ENCODE measurements around the gene ABCD3.
"Not testable (repeated sequence)": the region's sequence is repeated elsewhere in the genome, so short reads cannot be mapped to it uniquely, and the experiment has no call there.

The ABCD3 gene

DNA sequence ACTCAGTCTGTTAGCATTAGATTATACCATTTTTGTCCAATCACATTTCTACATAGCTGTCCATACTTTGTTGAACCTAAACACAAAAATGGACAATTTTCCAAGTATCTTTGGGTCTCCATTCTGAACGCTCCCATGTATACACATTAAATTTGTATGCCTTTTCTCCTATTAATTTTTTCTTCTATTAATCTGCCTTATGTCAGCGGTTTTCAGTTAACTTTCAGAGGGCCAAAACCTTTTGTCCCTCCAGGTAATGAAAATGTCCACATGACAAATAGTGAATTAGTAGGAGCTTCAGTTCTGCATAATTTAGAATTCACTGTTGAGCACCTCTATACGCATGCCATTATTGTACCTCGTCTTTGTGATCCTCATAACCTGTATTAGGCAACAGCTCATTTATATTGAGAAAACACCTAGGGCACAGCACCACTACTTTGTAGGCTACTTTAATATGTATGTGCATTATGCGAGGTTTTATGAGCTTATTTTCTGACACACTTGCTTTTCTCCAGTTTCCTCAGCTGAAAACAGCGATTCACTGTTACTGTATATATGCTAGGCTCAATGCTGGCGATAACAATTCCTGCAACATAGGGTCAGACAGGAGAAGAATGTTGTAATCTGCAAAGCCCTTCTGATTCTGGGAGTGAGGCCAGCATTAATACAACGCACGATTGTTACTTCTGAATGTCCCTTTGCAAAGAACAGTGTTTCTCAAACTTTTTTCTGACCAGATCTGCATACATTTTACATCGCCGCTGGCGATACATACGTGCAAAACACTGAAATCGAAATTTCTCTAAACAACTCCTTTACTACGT lies 1.1 kb upstream of the ABCD3 start:
- DNase-seq: peak; percentile 37

DNA sequence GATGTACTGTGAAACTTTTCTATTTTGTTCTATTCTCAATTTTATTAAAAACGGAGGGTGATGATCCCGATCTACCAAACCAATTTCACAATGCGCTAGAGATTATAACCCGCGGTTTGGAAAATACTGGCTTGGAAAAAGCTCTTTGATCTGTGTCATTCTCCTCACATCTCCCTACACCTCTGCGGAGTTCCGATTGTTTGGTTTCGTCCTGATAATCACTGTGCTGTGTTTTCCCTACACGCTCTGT lies 536 bp upstream of the ABCD3 start:
- no peak for DNase-seq

DNA sequence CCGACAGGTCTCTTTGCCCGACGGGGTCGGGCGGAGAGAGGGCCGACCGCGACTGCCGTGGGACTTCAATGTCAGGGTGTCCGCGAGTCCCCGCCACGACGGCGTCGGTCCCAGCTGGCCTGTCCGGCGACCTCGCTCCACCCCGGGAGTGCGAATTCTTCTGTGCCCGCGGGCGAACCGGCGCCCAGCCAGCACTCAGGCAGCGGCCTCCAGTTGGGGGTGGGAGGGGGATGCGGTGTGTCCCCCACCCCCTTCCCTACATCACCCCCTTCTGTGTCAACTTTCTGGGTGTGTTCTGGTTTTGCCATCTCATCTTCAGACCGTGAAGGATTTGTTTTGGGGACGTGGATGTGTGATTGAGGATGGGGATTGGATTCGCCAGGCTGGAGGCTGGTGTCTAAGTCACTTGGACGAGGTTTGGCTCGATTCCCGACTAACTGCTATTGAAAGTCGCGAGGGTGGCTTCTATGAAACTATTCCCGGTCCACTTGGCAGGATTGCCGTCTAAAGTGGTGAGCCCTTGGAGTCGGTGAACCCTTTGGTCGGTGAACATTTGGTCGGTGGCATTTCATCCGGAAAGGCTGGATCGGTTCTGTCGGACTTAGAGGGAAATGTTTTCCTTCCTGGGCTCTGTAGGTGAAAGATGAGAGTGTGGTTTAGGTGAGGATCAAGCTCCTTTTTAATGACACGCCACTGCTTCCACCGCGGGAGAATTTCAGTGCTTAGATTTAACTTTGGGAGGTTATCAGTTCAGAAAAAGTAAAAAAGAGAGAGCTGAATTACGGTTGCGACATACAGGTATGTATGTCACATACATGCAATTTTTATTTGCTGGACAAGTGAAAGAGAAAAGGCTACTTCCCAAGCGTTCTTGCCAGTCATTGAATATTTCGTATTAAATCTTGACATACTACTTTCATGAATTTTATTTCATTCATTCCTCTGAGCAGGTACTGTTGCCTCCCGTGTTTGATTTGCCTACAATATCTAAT lies 771 bp downstream of the ABCD3 start:
- peak; percentile 42 for DNase-seq

DNA sequence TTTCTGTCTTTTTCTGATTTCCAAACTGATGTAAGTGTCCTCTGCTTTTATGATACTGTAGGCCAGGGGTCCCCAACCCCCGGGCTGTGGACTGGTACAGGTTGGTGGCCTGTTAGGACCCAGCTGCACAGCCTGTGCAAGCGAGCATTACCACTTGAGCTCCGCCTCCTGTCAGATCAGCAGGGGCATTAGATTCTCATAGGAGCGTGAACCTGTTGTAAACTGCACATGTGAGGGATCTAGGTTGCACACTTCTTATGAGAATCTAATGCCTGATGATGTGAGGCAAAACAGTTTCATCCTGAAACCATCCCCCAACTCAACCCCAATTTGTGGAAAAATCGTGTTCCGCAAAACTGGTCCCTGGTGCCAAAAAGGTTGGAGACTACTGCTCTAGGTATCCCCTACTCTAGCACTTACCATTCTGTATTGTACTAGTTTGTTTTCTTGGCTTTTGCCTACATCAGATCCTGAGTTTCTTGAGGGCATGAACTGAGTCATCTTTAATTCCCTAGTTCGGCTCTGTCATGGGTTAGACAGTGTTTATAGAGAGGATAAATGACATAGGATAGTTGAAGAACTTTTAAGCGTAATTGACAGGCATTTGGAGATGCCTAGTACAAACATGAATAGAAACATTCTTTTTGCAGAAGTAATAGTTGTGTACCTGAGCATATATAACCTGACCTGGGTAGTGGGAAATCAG lies 4.1 kb downstream of the ABCD3 start:
- DNase-seq: no peak

DNA sequence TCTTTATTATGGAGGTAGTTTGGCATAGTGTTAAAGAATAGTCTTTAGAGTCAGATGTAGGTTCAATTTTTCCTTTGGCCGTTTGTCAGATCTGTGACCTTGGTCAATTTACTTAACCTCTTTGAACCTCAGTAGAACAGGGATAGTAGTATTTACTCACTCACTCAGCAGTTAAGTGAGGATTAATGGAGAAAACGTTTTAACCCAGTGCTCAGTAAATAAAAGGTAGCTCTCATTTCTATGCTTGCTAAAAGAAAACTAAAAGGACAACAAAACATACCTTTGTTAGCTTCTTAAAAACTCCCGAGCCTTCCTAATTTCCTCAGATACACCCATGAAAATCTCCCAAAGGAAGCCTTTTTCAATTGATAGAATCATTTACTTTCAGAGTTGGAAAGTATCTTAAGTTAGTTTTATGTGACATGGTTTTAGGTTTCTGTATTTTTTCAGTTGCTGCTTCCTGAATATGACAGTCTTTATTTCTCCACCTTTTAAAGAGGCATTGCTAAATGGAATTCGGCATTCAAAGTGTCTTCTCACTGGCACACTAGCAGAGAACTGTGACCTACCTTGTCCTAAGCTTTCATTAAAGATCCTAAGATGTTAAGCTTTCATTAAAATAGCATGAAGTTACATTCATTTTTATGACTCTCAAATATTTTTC lies 7.8 kb downstream of the ABCD3 start:
- DNase-seq: peak; percentile 22

DNA sequence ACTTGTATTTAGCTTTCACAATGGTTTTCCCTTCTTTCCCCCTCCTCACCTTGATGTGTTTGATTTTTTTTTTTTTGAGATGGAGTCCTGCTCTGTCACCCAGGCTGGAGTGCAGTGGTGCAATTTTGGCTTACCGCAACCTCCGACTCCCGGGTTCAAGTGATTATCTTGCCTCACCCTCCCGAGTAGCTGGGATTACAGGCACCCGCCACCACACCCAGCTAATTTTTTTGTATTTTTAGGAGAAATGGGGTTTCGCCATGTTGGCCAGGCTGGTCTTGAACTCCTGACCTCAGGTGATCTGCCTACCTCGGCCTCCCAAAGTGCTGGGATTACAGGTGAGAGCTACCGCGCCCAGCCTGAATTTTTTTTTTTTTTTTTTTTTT lies 8.3 kb downstream of the ABCD3 start:
- not testable (repeated sequence) for DNase-seq

DNA sequence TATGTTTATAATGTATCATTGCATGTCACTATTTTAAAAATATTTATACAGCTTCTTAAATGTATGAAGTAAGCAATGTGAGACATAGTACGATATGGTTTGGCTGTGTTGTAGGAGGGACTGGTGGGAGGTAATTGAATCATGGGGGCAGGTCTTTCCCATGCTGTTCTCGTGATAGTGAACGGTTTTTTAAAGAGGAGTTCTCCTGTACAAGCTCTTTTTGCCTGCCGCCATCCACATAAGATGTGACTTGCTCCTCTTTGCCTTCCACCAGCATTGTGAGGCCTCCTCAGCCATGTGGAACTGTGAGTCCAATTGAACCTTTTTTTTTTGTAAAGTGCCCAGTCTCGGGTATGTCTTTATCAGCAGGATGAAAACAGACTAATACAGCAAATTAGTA lies 10.3 kb downstream of the ABCD3 start:
- no peak for DNase-seq

DNA sequence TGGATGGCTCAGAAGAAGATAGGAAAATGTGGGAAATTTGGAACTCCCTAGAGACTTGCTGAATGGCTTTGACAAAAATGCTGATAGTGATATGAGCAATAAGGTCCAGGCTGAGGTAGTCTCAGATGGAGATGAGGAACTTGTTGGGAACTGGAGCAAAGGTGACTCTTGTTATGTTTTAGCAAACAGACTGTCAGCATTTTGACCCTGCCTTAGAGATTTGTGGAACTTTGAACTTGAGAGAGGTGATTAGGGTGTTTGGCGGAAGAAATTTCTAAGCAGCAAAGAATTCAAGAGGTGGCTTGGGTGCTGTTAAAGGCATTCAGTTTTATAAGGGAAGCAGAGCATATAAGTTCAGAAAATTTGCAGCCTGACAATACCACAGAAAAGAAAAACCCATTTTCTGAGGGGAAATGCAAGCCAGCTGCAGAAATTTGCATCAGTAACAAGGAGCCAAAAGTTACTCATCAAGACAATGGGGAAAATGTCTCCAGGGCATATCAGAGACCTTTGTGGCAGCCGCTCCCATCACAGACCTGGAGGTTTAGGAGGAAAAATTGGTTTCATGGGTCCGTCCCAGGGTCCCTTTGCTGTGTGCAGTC lies 10.8 kb downstream of the ABCD3 start:
- DNase-seq: not testable (repeated sequence)

DNA sequence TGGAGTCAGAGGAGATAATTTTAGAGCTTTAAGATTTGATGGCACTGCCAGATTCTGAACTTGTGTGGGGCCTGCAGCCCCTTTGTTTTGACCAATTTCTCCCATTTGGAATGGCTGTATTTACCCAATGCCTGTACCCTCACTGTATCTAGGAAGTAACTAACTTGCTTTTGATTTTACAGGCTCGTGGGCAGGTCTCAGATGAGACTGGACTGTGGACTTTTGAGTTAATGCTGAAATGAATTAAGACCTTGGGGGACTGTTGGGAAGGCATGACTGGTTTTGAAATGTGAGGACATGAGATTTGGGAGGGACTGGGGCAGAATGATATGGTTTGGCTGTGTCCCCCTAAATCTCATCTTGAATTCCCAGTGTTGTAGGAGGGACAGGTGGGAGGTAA lies 11.9 kb downstream of the ABCD3 start:
- not testable (repeated sequence) for DNase-seq

DNA sequence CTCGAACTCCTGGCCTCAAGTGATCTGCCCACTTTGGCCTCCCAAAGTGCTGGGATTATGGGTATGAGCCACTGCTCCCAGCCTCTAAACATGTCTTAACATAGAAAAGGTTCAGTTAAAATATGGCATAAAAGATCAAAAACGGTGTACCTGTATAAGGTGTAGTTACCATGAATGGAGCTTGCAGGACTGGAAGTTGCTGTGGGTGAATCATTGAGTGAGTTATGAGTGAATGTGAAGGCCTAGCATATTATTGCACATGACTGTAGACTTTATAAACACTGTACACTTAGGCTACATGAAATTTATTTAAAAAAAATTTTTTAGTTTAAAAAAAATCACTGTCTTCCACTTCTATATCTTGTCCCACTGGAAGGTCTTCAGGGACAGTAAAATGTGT lies 15.7 kb downstream of the ABCD3 start:
- DNase-seq: no peak

DNA sequence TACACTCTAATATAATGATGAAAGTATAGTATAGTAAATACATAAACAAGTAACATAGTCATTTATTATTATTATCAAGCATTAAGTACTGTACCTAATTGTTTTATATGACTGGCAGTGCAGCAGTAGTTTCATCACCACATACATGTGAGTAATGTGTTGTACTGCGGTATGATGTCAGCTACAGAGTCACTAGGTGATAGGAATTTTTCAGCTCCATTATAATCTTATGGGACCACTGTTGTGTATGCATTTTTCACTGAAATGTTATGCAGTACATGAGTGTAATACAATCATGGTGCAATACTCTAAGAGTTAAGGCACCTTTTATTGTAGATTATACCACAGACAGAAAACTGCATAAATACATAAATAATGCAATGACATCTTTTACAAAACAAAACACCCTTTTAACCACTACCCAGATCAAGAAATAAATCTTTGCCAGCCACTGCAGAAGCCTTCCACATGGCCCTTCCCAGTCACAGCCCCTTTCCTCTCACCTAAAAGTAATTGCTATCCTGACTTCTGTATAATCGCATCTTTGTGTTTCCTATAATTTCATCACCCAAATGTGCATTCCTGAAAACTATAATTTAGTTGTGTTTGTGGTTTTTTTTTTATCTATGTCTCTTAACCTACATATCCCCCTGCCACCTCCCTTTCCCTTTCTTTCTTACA lies 16.3 kb downstream of the ABCD3 start:
- DNase-seq: no peak

DNA sequence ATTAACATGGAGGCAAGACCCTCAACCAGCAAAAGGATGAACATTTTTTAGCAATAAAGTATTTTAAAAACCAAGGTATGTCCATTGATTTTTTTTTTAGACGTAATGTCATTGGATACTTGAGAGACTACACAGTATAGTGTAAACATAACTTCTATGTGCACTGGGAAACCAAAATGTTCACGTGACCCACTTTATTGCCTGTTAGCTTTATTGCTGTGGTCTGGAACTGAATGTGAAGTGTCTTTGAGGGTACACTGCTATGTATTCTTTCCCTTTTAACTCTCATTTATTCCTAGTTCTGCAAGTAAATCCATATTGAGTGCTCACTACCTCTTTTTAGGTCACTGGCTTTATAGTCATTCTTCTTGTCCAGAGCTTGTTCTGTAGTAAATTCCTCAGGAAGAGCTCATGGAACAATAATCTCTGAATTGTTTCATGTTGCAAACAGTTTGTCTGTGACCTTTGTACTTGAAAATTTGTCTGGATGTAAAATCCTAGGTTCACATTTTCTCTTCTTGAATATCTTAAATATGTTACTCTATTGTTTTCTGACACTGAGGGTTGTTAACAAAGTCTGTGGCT lies 20.6 kb downstream of the ABCD3 start:
- no peak for DNase-seq

DNA sequence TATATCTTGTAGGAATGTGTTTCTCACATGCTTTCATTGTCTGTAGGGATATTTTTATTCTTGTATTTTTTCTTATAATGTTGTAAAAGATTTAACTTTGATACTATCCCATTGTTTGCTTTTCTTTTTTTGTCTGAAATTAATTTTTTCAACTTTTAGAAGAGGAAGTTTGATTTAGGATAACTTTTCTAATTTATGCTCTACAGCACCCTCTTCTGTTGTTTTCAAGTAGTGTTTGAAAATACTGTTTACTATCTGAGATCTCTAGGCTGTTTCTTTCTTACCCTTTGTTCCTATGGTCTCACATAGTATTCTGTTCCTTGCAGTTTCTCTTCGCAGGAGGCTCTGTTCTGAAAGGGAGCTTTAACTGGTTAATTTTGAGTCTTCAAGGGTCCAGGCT lies 21.9 kb downstream of the ABCD3 start:
- no peak for DNase-seq

DNA sequence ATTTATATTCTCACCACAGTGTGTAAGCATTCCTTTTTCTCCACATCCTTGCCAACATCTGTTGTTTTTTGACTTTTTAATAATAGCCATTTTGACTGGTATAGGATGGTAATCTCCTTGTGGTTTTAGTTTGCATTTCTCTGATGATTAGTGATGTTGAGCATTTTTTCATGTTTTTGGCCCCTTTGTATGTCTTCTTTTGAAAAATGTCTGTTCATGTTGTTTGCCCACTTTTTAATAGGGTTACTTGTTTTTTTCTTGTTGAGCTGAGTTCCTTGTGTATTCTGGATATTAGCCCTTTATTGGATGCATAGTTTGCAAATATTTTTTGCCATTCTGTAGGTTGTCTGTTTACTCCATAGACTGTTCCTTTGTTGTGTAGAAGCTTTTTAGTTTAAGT lies 24.9 kb downstream of the ABCD3 start:
- DNase-seq: not testable (repeated sequence)

DNA sequence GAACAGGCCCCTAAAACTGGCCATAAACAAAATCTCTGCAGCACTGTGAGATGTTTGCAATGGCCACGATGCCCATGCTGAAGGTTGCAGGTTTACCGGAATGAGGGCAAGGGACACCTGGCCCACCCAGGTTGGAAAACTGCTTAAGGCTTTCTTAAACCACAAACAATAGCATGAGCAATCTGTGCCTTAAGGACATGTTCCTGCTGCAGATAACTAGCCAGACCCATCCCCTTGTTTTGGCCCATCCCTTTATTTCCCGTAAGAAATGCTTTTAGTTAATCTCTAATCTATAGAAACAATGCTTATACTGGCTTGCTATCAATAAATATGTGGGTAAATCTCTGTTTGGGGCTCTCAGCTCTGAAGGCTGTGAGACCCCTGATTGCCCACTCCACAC lies 26.6 kb downstream of the ABCD3 start:
- DNase-seq: not testable (repeated sequence)

DNA sequence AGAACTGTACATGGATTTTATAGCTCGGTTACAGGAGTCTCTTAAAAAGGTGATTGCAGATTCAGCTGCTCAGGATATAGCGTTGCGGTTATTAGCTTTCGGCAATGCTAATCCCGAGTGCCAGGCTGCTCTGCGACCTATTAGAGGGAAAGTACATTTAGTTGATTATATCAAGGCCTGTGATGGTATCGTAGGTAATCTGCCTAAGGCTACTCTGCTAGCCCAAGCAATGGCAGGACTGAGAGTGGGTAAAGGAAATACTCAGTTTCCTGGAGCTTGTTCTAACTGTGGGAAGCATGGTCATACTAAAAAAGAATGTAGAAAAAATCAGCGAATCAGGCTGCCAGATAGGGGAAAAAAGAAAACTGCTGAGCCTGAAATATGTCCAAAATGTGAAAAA lies 27.5 kb downstream of the ABCD3 start:
- DNase-seq: not testable (repeated sequence)

DNA sequence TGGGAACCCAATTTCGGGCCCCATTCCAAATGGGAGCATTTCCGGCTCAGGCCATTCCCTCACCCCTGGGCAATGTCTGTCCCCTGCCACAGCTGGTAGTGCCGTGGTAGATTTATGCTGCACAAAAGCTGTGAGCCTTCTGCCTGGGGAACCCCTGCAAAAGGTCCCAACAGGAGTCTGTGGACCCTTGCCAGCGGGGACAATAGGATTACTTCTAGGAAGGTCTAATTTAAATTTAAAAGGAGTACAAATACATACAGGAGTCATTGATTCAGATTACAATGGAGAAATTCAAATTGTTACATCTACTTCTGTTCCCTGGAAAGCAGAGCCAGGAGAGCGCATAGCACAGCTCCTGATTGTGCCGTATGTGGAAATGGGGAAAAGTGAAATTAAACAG lies 28.0 kb downstream of the ABCD3 start:
- DNase-seq: not testable (repeated sequence)

DNA sequence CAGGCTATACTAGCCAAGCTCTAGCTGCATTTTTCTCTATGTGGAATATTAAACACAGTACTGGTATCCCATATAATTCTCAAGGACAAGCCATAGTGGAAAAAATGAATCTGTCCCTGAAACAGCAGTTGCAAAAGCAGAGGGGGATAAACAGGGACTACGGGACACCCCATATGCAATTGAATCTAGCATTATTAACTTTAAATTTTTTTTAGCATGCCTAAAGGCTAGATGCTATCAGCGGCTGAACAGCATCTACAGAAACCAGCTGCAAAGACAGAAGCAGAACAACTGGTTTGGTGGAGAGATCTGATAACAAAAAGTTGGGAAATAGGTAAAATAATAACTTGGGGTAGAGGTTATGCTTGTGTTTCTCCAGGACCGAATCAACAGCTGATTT lies 30.6 kb downstream of the ABCD3 start:
- DNase-seq: not testable (repeated sequence)

DNA sequence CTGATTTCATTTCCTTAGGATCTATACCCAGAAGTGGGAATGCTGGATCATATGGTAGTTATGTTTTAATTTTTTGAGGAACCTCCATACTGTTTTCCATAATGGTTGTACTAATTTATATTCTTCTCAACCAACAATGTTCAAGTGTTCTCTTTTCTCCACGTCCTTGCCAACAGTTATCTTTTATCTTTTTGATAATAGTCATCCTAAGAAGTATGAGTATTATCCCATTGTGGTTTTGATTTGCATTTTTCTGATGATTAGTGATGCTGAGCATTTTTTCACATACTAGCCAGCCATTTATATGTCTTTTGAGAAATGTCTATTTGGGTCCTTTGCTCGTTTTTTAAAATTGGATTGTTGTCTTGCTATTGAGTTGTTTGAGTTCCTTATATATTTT lies 38.5 kb downstream of the ABCD3 start:
- DNase-seq: no peak

DNA sequence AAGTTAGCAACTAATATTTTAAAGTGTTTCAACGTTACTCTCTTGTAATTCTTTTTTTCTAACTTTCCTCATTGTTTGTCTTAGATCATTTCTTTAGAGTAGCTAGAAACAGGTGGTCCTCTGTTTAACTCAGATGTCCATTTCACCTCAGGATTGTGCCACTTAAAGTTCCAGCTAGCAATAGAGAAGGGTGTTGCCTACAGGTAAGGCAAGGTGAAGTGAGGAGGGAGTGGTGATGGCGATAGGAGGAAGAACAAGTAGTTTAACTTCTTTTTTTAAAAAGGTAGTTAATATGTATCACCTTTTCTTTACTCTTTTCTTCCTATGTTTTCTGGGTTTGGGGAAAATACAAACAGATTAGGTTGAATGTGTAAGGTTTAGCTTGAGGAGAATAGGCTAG lies 44.4 kb downstream of the ABCD3 start:
- DNase-seq: no peak

DNA sequence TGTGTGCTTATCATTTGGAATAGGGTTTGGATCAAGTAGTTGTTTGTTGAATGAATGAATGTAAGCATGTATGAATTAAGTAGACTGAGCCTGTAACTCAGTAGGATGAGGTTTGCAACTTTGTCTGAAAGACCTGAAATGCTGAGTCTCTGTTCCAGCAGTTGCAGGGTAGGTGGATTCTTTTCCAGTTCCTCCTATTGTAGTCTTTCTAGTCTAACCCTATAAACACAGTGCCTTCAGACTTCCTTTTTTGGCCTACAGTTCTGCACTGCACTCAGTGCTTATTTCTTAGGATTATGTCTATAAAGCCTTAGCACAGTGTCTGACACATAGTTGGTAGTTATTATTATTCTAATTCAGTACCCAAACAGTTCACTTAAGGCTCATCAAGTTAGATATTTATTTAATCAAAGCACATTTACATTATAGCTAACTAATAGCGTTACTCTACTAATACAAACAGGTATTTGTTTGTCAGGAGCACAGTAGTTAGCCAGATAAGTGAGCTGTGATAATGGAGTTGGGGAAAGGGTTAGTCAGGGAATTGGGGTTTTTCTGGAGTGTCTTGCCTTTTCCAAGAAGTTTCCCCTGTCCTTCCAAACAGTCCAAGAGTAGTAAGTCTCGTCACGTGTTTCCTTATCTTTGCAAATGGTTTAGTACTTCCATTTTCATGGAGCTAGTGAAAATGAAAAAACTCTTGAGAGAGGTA lies 45.0 kb downstream of the ABCD3 start:
- peak; percentile 22 for DNase-seq
